Kidney epithelial cell (primary cell): Measurements from ENCODE around the gene RNF217. TPM values are rescaled to one million over a fixed set of nuclear protein-coding genes. Genes with fewer than 3 reads are reported as not detected.
"Not testable (repeated sequence)": the region's sequence is repeated elsewhere in the genome, so short reads cannot be mapped to it uniquely, and the experiment has no call there.

Source experiments
- DNase-seq: peaks from one replicate; pipeline ENCODE4 v3.0.0-alpha.2; 2010; ENCODE audit warnings: low read depth
- H3K27me3 ChIP-seq: 2 replicates; pipeline ENCODE4 v1.6.0; 2011; ENCODE audit warnings: low read length; ENCODE audit not compliant: control insufficient read depth, insufficient read depth
- H3K36me3 ChIP-seq: 2 replicates; pipeline ENCODE4 v1.5.1; 2011; ENCODE audit warnings: low read length; ENCODE audit not compliant: control insufficient read depth, insufficient read depth
- H3K4me3 ChIP-seq: 2 replicates; pipeline ENCODE4 v1.5.1; 2011; ENCODE audit warnings: low read depth, mild to moderate bottlenecking, control low read depth, low read length
- CTCF ChIP-seq: IDR thresholded peaks from 2 replicates; pipeline ENCODE4 v1.5.1; 2011; ENCODE audit warnings: mild to moderate bottlenecking, moderate library complexity, low read length, control low read depth, inconsistent platforms; ENCODE audit not compliant: insufficient read depth, poor library complexity, severe bottlenecking
- total RNA-seq: library from RNA; depleted of rRNA; stranded (reverse); fragments of >200 nt; gene quantifications from 2 replicates; pipeline ENCODE4 v1.2.3, GENCODE V29; 2015

The RNF217 gene, protein sequence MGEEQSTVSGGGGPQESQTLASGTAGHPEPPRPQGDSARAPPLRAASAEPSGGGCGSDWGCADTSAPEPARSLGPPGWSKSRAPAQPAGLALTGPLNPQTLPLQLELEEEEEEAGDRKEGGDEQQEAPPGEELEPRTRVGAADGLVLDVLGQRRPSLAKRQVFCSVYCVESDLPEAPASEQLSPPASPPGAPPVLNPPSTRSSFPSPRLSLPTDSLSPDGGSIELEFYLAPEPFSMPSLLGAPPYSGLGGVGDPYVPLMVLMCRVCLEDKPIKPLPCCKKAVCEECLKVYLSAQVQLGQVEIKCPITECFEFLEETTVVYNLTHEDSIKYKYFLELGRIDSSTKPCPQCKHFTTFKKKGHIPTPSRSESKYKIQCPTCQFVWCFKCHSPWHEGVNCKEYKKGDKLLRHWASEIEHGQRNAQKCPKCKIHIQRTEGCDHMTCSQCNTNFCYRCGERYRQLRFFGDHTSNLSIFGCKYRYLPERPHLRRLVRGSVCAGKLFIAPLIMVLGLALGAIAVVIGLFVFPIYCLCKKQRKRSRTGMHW
- total RNA-seq, result 22.1 and 23.8 TPM in 2 replicates

GRCh38 chr6:124961777-124962638 is at the start of gene RNF217:
TSS of gene RNF217 (plus strand) at chr6:124962437. CDS start at chr6:124962545, 108 bp downstream.
- no peaks in the 10 kb centered on the region for H3K27me3 ChIP-seq
- no peak for DNase-seq
- no peaks in the 10 kb centered on the region for H3K36me3 ChIP-seq
- peak within 1 kb of the TSS; percentile 86 for H3K4me3 ChIP-seq
- TF ChIP-seq CTCF, result no peak

DNA sequence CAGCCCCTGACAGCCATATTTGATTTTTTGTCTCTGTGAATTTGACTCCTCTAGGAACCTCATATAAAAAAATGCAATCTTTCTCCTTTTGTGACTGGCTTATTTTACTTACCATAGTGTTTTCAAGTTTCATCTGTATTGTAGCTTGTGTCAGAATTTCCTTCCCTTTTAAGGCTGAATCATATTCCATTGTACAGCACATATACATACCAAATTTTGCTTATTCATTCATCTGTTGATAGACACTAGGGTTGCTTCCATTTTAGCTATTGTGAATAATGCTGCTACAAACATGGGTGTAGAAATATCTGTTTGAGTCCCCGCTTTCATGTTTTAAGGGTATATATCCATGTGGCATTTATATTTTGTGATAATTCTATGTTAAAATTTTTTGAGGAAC is 49.2 kb upstream of the RNF217 start:
- H3K36me3 ChIP-seq, result no peaks in the 10 kb centered on the region
- H3K4me3 ChIP-seq, result no peak overlapping the region
- no peak for TF ChIP-seq CTCF
- no peaks in the 10 kb centered on the region for H3K27me3 ChIP-seq
- no peak for DNase-seq

DNA sequence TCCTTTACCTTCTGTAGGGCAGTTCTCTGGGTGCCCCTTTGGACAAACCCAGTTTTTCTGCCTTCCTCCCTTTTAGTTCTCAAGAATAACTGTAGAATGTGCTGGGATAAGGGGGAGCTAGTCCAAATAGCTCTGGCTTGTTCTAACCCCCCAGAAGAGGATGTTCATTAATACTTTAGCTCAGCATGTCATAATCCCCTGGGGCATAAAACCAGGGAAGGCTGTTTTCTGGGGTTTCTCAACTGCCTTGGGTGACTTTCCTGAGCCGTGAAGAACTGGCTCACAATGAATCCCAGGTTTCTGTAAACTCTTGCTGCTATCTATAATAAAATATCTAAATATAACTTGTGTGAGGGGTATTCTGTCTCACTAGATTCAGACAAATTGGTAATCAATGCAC is 44.5 kb upstream of the RNF217 start:
- TF ChIP-seq CTCF, result no peak
- Histone ChIP-seq H3K27me3 (no peaks in the 10 kb centered on the region), H3K4me3 (no peak overlapping the region), H3K36me3 (no peaks in the 10 kb centered on the region)
- no peak for DNase-seq

GRCh38 chr6:124919703-124920102 is 42.5 kb upstream of the RNF217 start:
- not testable (repeated sequence) for H3K36me3 ChIP-seq, DNase-seq, H3K4me3 ChIP-seq, H3K27me3 ChIP-seq

- Histone ChIP-seq H3K4me3 (no peak overlapping the region), H3K36me3 (no peaks in the 10 kb centered on the region), H3K27me3 (no peaks in the 10 kb centered on the region)
- no peak for DNase-seq
- no peak for TF ChIP-seq CTCF
Observed at GRCh38 chr6:124924333-124924759, 37.9 kb upstream of the RNF217 start.

DNA sequence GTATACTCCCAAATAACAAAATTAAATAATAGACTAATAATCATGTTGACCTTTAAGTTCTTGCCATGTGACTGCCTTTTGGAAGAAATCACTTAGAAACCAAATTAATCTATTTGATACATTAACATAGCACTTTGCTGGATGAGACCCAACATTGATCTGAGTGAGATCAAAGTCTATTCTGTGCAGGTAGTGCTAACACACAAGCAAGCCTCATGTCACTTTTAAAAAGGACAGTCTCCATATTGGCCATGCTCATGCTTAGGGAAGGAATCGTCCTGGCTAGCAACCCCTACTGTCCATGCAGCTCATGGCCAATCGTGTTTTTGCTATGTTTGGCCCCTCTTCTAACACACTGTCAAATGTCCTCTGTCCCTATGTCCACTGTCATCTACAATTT is 35.8 kb upstream of the RNF217 start:
- TF ChIP-seq CTCF, result no peak
- Histone ChIP-seq H3K36me3 (no peaks in the 10 kb centered on the region), H3K4me3 (no peak overlapping the region), H3K27me3 (no peaks in the 10 kb centered on the region)
- DNase-seq, result no peak
